Fibroblast of skin of scalp (primary cell): ENCODE data around the gene ZNF217.
A peak's percentile ranks its signal among the peaks of the same experiment; 100 is the strongest.
"Not testable (repeated sequence)": the region's sequence is repeated elsewhere in the genome, so short reads cannot be mapped to it uniquely, and the experiment has no call there.

Source experiments
- DNase-seq: peaks from one replicate; pipeline ENCODE4 v3.0.0-alpha.2; 2013

Gene ZNF217

GRCh38 chr20:53562104-53562764, 31.4 kb downstream of the ZNF217 start:
- not testable (repeated sequence) for DNase-seq

- DNase-seq: no peak
Observed at GRCh38 chr20:53561505-53561904, 32.1 kb downstream of the ZNF217 start.

GRCh38 chr20:53559816-53560215, 33.8 kb downstream of the ZNF217 start:
- DNase-seq: peak; percentile 19

- DNase-seq: no peak
Observed at GRCh38 chr20:53557130-53557529, 36.5 kb downstream of the ZNF217 start.

GRCh38 chr20:53556267-53556897, 37.3 kb downstream of the ZNF217 start:
- no peak for DNase-seq

GRCh38 chr20:53555816-53556215, 37.8 kb downstream of the ZNF217 start:
- DNase-seq: no peak

GRCh38 chr20:53555081-53555480, 38.6 kb downstream of the ZNF217 start:
- no peak for DNase-seq

- DNase-seq: not testable (repeated sequence)
Observed at GRCh38 chr20:53552572-53552893, 41.1 kb downstream of the ZNF217 start.

GRCh38 chr20:53551719-53552571, 41.7 kb downstream of the ZNF217 start:
- not testable (repeated sequence) for DNase-seq

GRCh38 chr20:53550280-53551187, 43.1 kb downstream of the ZNF217 start:
- no peak for DNase-seq

- DNase-seq: peak; percentile 67
Observed at GRCh38 chr20:53547664-53548239, 45.9 kb downstream of the ZNF217 start.

GRCh38 chr20:53539516-53539915, 54.1 kb downstream of the ZNF217 start:
- no peak for DNase-seq

GRCh38 chr20:53536382-53536781, 57.3 kb downstream of the ZNF217 start:
- DNase-seq: not testable (repeated sequence)

- no peak for DNase-seq
Observed at GRCh38 chr20:53535878-53536277, 57.8 kb downstream of the ZNF217 start.

- DNase-seq: no peak
Observed at GRCh38 chr20:53534037-53534436, 59.6 kb downstream of the ZNF217 start.

GRCh38 chr20:53533500-53533899, 60.1 kb downstream of the ZNF217 start:
- no peak for DNase-seq

GRCh38 chr20:53532654-53533312, 60.9 kb downstream of the ZNF217 start:
- not testable (repeated sequence) for DNase-seq

- DNase-seq: no peak
Observed at GRCh38 chr20:53530440-53530839, 63.2 kb downstream of the ZNF217 start.

- no peak for DNase-seq
Observed at GRCh38 chr20:53529658-53530057, 64.0 kb downstream of the ZNF217 start.

- no peak for DNase-seq
Observed at GRCh38 chr20:53527196-53527595, 66.4 kb downstream of the ZNF217 start.

GRCh38 chr20:53524589-53525312, 68.9 kb downstream of the ZNF217 start:
- DNase-seq: no peak
